Hematopoietic multipotent progenitor cell treated with erythropoietin and hydrocortisone succinate and interleukin-3 and kit ligand, for 8 days (in vitro differentiated cells): ENCODE data around the gene ADGRG6.

ENCODE experiments used
- DNase-seq: peaks from one replicate; pipeline ENCODE4 v3.0.0-alpha.2; 2015

ADGRG6 gene

DNA sequence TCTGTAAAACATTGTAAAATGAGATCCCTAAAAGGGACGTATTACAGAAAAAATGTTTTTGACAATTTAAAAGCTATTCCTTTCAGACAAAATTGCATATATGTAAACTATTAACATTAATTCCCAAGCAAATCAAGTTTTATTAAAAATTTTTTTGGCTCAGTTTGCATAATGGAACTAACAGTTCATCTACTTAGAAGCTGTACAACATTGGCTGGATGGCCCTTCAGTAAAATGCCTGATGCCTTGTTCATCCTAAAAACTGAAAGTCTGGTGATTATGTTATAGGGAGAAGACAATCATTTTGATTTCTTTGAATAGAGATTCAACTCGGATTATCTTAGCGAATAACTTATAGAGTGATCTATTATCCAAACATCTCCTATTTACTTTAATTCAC is 52.8 kb downstream of the ADGRG6 start:
- DNase-seq, result no peak

DNA sequence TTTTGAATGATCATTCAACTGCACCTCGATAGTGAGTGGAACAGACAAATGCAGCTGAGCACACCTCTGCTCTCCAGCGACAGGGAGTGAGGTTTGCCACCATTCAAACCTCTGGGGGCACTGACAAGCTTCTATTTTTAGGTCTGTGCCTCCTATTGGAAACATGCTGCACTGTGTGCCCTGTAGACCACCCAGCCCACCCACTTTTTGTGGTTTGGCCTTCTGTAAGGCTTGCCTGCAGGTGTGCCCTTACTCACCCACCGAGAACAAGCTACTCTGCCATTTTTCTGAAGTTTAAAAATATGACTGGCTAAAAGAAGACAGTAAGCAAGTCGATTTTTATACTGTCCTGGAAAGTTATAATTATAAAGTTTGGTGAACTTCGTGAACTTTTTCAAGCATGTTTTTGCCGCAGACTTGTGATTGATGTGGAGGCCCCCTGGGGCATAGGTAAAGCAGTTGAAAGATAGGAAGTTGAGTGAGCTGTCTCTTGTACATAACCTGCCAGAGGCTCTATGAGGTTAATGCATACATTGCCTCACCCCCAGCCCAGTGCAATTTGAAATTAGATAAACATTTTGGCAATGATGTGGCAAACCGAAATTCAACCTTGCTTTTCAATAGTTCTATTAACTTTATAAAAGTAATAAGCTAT is 53.8 kb downstream of the ADGRG6 start:
- DNase-seq, result no peak

DNA sequence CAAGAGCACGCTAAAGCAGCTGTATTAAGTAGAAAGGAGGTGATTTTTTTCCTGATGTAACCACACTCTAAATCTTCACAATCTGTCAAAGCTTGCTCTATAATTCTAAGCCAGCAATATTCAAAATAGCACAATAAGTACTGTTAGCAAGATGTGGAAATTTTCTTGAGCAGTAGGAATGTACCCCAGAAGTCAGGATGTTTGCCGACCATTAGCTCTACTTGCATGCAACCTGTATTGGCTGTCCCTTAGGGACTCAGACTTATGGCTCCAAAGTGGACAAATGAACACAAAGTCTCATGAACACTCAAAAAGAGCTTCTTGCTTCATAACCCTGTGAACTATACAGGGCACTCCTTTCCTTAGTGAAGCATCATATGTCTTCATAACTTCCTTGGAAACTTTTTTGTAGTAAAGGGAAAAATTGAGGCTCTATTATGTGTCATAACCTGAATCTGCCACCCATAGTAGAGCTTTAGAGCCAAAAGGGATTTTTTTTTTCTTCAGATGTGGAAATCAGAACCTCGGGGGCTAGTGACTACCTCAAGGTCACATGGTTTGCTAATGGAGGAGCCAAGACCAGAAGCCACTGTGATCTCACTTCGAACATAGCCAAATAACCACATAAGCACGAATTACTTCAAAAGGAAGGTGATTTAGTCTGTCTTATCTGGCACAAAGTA is 54.5 kb downstream of the ADGRG6 start:
- no peak for DNase-seq

- no peak for DNase-seq
Observed at GRCh38 chr6:142356884-142357225, 55.0 kb downstream of the ADGRG6 start.

DNA sequence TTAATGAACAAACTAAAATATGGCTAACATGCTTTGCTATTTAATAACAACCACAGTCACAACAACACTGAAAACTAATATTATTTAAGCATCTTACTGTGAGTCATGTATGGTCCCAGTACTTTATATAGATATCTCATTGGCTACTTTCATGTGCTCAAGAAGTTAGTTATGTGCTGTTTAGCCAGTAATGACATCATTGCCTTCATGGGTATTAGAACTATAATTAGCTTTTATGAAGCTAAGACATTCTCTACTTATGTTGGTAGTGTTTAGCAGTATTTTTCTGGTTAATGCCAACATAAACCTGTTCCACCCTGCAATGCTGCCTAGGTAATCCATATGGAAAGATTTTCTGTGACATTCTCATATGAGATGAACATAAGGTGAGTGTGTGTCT is 56.1 kb downstream of the ADGRG6 start:
- DNase-seq, result no peak

- no peak for DNase-seq
Observed at GRCh38 chr6:142359271-142359960, 57.6 kb downstream of the ADGRG6 start.

GRCh38 chr6:142361345-142361744 is 59.5 kb downstream of the ADGRG6 start:
- no peak for DNase-seq

- DNase-seq, result no peak
Observed at GRCh38 chr6:142361779-142362750, 60.3 kb downstream of the ADGRG6 start.

DNA sequence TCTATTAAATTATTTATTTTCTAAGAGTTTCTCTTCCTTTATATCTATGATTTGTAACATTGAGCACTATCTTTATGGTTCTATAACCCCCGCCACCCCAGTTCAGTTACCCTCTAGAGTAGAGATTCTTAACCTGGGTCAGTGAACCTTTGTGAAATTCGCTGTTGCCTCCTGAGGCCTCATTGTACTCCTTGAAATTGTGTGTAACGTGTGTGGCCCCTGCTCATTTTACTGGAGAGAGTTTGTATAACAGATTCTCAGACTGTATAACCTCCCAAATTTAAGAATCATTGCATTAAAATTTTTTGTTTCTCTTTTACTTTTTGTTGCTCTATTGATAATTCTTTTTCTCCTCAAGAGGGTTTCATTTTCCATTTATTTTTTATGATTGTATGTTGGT is 65.3 kb downstream of the ADGRG6 start:
- DNase-seq, result no peak

GRCh38 chr6:142367501-142368018 is 65.8 kb downstream of the ADGRG6 start:
- no peak for DNase-seq

GRCh38 chr6:142369266-142369665 is 67.5 kb downstream of the ADGRG6 start:
- no peak for DNase-seq

- DNase-seq, result no peak
Observed at GRCh38 chr6:142372348-142372747, 70.5 kb downstream of the ADGRG6 start.

- DNase-seq, result no peak
Observed at GRCh38 chr6:142373268-142374090, 71.7 kb downstream of the ADGRG6 start.

DNA sequence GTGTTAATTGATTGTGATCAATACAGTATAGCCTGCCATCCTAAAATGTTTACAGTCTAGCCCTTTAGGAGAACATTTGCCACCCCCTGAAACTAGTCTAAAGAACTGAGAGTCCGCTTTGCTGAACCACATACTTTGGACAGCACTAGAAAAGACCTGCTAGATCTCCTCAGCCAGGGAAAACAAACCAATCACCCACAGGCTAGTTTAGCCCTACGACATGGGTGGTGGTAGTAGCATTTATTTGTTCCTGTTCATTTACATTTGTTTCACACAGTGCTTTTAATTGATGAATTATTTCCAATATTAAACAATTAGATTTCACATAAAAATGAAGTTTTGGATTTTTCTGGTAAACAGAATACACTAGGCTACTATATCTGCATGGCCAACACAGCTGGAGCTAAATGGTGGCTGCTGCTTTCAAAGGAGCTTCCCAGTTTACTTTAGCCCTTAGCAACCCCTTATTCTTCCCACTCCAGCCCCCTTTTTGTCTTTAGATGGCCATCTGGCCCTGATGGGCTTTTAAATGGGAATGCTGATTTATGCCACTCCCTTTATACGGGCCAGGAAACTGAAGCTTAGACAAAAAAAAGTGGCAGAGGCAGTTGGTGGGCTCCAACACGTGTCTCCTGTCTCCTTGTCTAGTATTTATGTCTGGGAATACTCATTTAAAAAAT is 72.4 kb downstream of the ADGRG6 start:
- DNase-seq, result no peak

DNA sequence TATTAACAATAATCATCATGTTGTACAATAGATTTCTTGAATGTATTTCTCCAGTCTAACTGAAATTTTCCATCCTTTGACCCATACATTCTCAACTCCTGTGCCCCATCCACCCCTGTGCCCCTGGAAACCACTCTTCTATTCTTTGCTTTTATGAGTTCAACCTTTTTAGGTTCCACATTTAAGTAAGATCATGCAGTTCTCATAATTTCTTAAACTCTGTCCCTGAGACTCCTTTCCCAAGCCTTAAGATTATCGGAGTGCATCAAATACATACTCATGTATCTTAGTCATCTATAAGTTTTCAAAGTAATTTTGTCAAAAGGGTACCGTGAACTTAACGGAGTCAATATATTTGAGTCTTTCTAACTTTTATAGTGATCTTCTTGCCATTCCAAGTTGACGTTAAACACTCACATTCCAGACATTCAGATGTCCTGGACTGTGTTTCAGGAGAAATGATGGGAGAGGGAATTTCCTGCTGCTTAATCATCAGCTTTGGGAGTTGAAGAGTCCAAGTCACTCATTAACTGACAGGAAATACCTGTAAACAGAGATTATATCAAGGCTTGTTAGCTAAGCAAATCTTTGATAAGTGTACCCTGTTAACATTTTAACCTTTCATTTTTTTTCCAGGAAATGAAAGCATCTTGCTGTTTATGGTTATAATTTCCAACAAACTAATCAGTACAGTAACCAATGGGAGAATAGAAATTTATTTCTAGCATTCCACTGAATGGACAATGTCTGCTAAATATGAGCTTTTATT is 73.3 kb downstream of the ADGRG6 start:
- DNase-seq, result no peak

GRCh38 chr6:142376115-142376514 is 74.3 kb downstream of the ADGRG6 start:
- no peak for DNase-seq

DNA sequence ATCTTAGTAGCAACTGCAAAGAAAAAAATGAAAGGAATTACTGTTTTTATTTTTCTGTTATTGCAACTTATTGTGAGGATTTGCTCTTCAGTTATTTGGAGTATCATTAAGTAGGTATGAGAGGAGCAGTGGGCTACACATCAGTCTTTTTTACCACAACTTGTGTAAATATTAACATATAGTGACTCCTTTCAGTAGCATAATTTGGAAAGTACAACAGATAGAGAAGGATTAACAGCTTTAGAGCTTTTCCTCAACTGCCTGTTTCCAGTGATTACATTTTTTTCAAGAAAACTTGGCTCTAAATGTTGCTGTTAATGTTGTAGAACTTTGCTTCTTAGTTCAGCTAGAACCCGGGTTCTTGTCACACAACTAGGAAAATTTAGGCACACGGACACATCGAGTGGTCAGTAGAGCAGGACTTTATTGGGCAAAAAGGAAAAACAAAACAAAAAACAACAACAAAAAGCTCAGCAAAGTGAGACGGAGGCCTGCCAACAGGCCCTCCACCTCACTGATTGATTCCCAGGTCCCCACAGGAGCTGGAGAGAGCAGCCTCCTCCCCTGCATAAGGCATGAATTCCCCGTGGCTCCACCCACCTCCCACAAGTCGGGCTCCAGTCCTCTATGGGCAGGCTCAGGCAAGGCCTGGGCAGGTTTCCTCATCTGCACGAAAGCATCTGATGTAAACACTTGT is 75.1 kb downstream of the ADGRG6 start:
- no peak for DNase-seq

- DNase-seq, result no peak
Observed at GRCh38 chr6:142377497-142377848, 75.7 kb downstream of the ADGRG6 start.

GRCh38 chr6:142378138-142378875 is 76.5 kb downstream of the ADGRG6 start:
- DNase-seq, result peak; percentile 44
